Right forelimb (tissue), 1 donor: ENCODE data around the gene RAB11FIP4.
A peak's percentile ranks its signal among the peaks of the same experiment; 100 is the strongest.

Experiments
- DNase-seq: peaks from one replicate; pipeline ENCODE4 v3.0.0-alpha.2; 2018

RAB11FIP4 gene

GRCh38 chr17:31508288-31509094 is 117.0 kb downstream of the RAB11FIP4 start:
- peak; percentile 37 for DNase-seq

- DNase-seq = no peak
These were observed 117.8 kb downstream of the RAB11FIP4 start for GRCh38 chr17:31509095-31509804.

GRCh38 chr17:31509805-31510177 is 118.3 kb downstream of the RAB11FIP4 start:
- no peak for DNase-seq

- no peak for DNase-seq
These were observed 119.1 kb downstream of the RAB11FIP4 start for GRCh38 chr17:31510308-31511194.

- no peak for DNase-seq
These were observed 119.7 kb downstream of the RAB11FIP4 start for GRCh38 chr17:31511195-31511578.

GRCh38 chr17:31511580-31511979 is 120.1 kb downstream of the RAB11FIP4 start:
- DNase-seq = no peak

- DNase-seq = no peak
These were observed 120.7 kb downstream of the RAB11FIP4 start for GRCh38 chr17:31512104-31512740.

GRCh38 chr17:31512796-31513195 is 121.3 kb downstream of the RAB11FIP4 start:
- DNase-seq = no peak

- DNase-seq = no peak
These were observed 122.4 kb downstream of the RAB11FIP4 start for GRCh38 chr17:31513731-31514427.

- DNase-seq = no peak
These were observed 123.8 kb downstream of the RAB11FIP4 start for GRCh38 chr17:31515267-31515666.

GRCh38 chr17:31517524-31517923 is 126.0 kb downstream of the RAB11FIP4 start:
- no peak for DNase-seq

- no peak for DNase-seq
These were observed 127.0 kb downstream of the RAB11FIP4 start for GRCh38 chr17:31518478-31518877.

- DNase-seq = peak; percentile 13
These were observed 130.3 kb downstream of the RAB11FIP4 start for GRCh38 chr17:31521632-31522283.

GRCh38 chr17:31522284-31522931 is 130.9 kb downstream of the RAB11FIP4 start:
- DNase-seq = peak; percentile 28

- peak; percentile 36 for DNase-seq
These were observed 131.6 kb downstream of the RAB11FIP4 start for GRCh38 chr17:31522987-31523495.

- peak; percentile 29 for DNase-seq
These were observed 132.6 kb downstream of the RAB11FIP4 start for GRCh38 chr17:31523862-31524730.

GRCh38 chr17:31524926-31525800 is 133.7 kb downstream of the RAB11FIP4 start:
- peak; percentile 90 for DNase-seq

- DNase-seq = peak; percentile 38
These were observed 134.5 kb downstream of the RAB11FIP4 start for GRCh38 chr17:31525801-31526549.
